Esophagus squamous epithelium (tissue), 5 donors: ENCODE results near the gene COL4A1. TPM values are rescaled to one million over a fixed set of nuclear protein-coding genes. Genes with fewer than 3 reads are reported as not detected.
"Not testable (repeated sequence)": the region's sequence is repeated elsewhere in the genome, so short reads cannot be mapped to it uniquely, and the experiment has no call there.

ENCODE experiments used
- DNase-seq: peaks from one replicate; lab custom pipeline; 2025; lab: John Stamatoyannopoulos, UW
- H3K27ac ChIP-seq, 4 donors: fragments of 200-600 bp; sonication (generic); one replicate each; pipeline ENCODE4 v1.5.1; 2016 to 2019; ENCODE audit warnings: mild to moderate bottlenecking in 1 of 4
- H3K27me3 ChIP-seq, 4 donors: fragments of 200-600 bp; sonication (generic); 1 replicate in 3 of 4; 2 replicates in 1 of 4; pipeline versions ENCODE4 v1.5.1 to v1.6.0; 2017 to 2021; ENCODE audit warnings: antibody characterized with exemption in 1 of 4
- H3K36me3 ChIP-seq, 3 donors: fragments of 200-600 bp; sonication (generic); one replicate each; pipeline ENCODE4 v1.5.1; 2016 to 2019
- H3K4me1 ChIP-seq, 3 donors: fragments of 200-600 bp; sonication (generic); one replicate each; pipeline ENCODE4 v1.5.1; 2017 to 2019
- H3K4me3 ChIP-seq, 4 donors: fragments of 200-600 bp; sonication (generic); 1 replicate in 3 of 4; 2 replicates in 1 of 4; pipeline ENCODE4 v1.5.1; 2016 to 2019; ENCODE audit warnings: mild to moderate bottlenecking in 2 of 4, moderate library complexity in 1 of 4
- H3K9me3 ChIP-seq, 3 donors: fragments of 200-600 bp; sonication (generic); one replicate each; pipeline ENCODE4 v1.5.1; 2016 to 2019
- CTCF ChIP-seq, 6 experiments: fragments of 450-650 bp in 4 of 6; fragments of 200-600 bp in 2 of 6; sonication (generic) in 2 of 6; IDR thresholded peaks; one replicate each; pipeline ENCODE4 v1.5.1; 2016 to 2019; ENCODE audit warnings: antibody characterized with exemption in 6 of 6, mild to moderate bottlenecking in 4 of 6, moderate library complexity in 4 of 6
- POLR2A ChIP-seq, 4 donors: fragments of 450-650 bp; IDR thresholded peaks; one replicate each; pipeline ENCODE4 v1.6.1; 2017; ENCODE audit warnings: antibody characterized with exemption in 4 of 4, mild to moderate bottlenecking in 4 of 4, moderate library complexity in 3 of 4
- WGBS, 2 donors: methylation state at CpG; one replicate each; pipeline ENCODE4 v1.1.5; 2018; 5-methylcytosine and 5-hydroxymethylcytosine counted together
- intact Hi-C: fragments of 100-400 bp; cut with DNase I; formaldehyde crosslinking; loops from one replicate; pipeline ENCODE4 v1.15.0; 2022
- total RNA-seq, 4 donors: library from RNA; depleted of rRNA; stranded (reverse); fragments of >200 nt; gene quantifications; one replicate each; pipeline ENCODE4 v1.1.0, GENCODE V29; 2016
- donor health status: DM: yes; HTN: yes; CAD: no.

The COL4A1 gene
- total RNA-seq, 4 donors from 2014 or later = 8.9 to 97.1 (median 40.2) TPM

- Histone ChIP-seq H3K4me3 (no peak overlapping the region), H3K27ac (peak overlapping the region in 2 of 4 donors; percentile 55 to 78), H3K36me3 (no peaks in the 10 kb centered on the region), H3K4me1 (peaks cover 0 to 76% (median 11%) of the 10 kb centered on the region in 3 donors), H3K27me3 (peaks cover 0 to under 1% (median 0%) of the 10 kb centered on the region in 4 donors), H3K9me3 (no peaks in the 10 kb centered on the region)
- TF ChIP-seq POLR2A (IDR thresholded peaks at IDR 0.05) (no peak), CTCF (IDR thresholded peaks at IDR 0.05) (no peak)
- intact Hi-C loops = no loop called here
- DNase-seq = no peak
- 60 to 76% methylated on average over 5 to 6 of the region's 7 CpGs for WGBS, 2 donors
Measured at GRCh38 chr13:110318920-110319319, 12.0 kb upstream of the COL4A1 start.

GRCh38 chr13:110317496-110318195, 10.7 kb upstream of the COL4A1 start:
- Histone ChIP-seq H3K4me3 (no peak overlapping the region), H3K9me3 (no peaks in the 10 kb centered on the region), H3K27ac (peak overlapping the region in 1 of 4 donors; percentile 16), H3K27me3 (peaks cover 0 to 4% (median 0%) of the 10 kb centered on the region in 4 donors), H3K4me1 (peaks cover 0 to 66% (median 6%) of the 10 kb centered on the region in 3 donors), H3K36me3 (no peaks in the 10 kb centered on the region)
- TF ChIP-seq POLR2A (IDR thresholded peaks at IDR 0.05) = no peak
- TF ChIP-seq CTCF (IDR thresholded peaks at IDR 0.05) = no peak
- intact Hi-C loops = no loop called here
- DNase-seq = no peak
- WGBS, 2 donors = 74 to 82% methylated on average over 12 to 13 of the region's 13 CpGs

DNA sequence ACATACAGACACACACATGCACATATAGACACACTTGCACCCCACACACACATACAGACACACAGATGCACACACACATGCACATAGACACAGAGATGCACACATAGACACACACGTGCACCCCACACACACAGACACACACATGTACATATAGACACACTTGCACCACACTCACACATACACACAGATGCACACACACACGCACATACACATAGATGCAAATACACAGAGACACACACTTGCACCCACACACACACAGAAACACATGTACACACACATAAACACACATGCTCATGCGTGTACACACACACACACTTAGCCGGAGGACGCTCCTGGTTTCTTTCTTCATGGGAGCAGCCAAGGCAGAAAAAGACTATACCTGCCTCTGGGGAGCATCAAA, 10.1 kb upstream of the COL4A1 start:
- no peak for DNase-seq
- Histone ChIP-seq H3K36me3 (no peaks in the 10 kb centered on the region), H3K4me1 (peaks cover 0 to 65% (median 6%) of the 10 kb centered on the region in 3 donors), H3K27ac (peak overlapping the region in 1 of 4 donors; percentile 16), H3K9me3 (no peaks in the 10 kb centered on the region), H3K4me3 (no peak overlapping the region), H3K27me3 (peaks cover 0 to 5% (median 0%) of the 10 kb centered on the region in 4 donors)
- TF ChIP-seq POLR2A (IDR thresholded peaks at IDR 0.05) = no peak
- no peak for TF ChIP-seq CTCF (IDR thresholded peaks at IDR 0.05)
- intact Hi-C loops = no loop called here
- 69 to 97% methylated on average over 3 to 4 of the region's 5 CpGs for WGBS, 2 donors

DNA sequence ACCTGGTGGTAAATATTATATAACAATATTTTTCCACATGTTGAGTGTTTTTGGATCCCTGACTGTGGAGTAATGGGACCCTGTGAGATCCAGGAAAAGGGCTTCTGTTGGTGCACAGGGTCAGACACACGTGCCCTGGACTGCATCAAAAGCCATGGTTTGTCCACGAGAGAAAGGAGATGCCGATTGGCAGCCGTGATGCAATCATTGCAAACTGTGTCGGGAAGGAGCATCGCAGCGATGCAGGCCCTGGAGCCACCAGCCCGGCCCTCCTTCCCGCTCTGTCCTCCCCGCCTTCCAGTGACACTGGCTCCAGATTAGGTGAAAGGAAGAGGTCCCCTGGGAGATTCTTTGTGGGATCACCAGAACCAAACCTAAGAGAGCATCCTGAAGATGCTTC, 9.2 kb upstream of the COL4A1 start:
- 74 to 94% methylated on average over 4 to 9 of the region's 10 CpGs for WGBS, 2 donors
- TF ChIP-seq CTCF (IDR thresholded peaks at IDR 0.05) (no peak), POLR2A (IDR thresholded peaks at IDR 0.05) (no peak)
- H3K27me3 ChIP-seq = peaks cover 0 to 14% (median 0%) of the 10 kb centered on the region in 4 donors
- no peaks in the 10 kb centered on the region for H3K36me3 ChIP-seq
- peak overlapping the region in 3 of 4 donors; percentile 29 to 53 (median 47) for H3K27ac ChIP-seq
- no peak for DNase-seq
- peaks cover 7 to 71% (median 13%) of the 10 kb centered on the region in 3 donors for H3K4me1 ChIP-seq
- H3K4me3 ChIP-seq = no peak overlapping the region
- intact Hi-C loops = no loop called here
- no peaks in the 10 kb centered on the region for H3K9me3 ChIP-seq

DNA sequence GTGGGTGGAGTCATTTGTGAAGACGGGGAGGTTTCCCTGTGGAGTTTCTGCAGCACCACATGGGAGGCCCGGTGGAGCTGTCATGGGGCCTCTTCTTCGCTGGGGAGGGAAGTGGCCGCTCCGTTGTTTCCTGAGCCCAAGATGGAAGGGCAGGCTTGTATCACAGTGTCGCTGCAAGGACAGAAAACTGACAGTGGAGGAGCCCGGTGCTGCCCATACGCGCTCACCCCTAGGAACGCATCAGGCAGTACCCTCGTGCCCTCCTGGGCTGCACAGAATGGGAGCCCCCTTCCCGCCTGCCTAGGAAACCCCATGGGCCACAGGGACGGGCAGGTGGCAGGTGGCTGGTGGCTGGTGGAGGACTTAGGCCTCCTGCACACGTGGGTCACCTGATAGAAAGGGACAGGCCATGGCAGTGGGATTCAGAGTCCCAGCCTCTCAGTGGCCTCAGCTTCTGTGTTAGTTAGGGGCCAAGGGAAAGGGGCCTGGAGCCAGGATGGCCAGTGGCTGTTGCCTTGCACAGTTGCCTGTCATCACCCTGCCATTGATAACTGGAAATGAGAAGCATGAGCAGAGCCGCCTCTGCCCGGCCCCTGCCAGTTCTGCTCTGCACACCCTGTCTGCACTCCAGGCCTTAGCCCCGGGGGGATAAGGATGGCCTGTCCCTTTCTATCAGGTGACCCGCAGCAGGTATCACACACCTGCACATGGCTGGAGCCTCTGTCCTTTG, 7.7 kb upstream of the COL4A1 start:
- H3K27ac ChIP-seq = peak overlapping the region in 3 of 4 donors; percentile 47 to 55 (median 53)
- intact Hi-C loops = no loop called here
- H3K9me3 ChIP-seq = no peaks in the 10 kb centered on the region
- H3K36me3 ChIP-seq = no peaks in the 10 kb centered on the region
- H3K4me1 ChIP-seq = peaks cover 7 to 74% (median 12%) of the 10 kb centered on the region in 3 donors
- H3K4me3 ChIP-seq = no peak overlapping the region
- TF ChIP-seq POLR2A (IDR thresholded peaks at IDR 0.05) (no peak), CTCF (IDR thresholded peaks at IDR 0.05) (no peak)
- H3K27me3 ChIP-seq = peaks cover 0 to 29% (median 0%) of the 10 kb centered on the region in 4 donors
- no peak for DNase-seq
- WGBS, 2 donors = 78 to 86% methylated on average over 5 to 6 of the region's 18 CpGs

DNA sequence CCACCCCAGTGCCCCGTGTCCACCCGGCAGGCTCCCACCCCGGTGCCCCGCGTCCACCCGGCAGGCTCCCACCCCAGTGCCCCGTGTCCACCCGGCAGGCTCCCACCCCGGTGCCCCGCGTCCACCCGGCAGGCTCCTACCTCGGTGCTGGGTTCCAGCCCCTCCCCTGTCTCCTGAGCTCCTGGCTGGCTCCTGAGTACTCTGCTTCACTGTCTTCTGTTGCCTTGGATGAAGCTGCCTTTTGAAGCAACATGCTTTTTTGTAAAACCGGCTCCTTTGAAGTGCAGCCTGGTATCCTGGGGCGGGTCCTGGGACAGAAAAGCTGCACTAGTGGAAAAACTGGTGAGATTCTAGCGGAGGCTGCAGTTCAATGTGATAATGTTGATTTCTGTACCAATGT, 6.8 kb upstream of the COL4A1 start:
- H3K9me3 ChIP-seq, DNase-seq, H3K36me3 ChIP-seq, intact Hi-C loops, H3K4me3 ChIP-seq: not testable (repeated sequence)
- Histone ChIP-seq H3K4me1 (peaks cover 7 to 75% (median 12%) of the 10 kb centered on the region in 3 donors), H3K27me3 (peaks cover 0 to 39% (median 0%) of the 10 kb centered on the region in 4 donors), H3K27ac (peak overlapping the region in 3 of 4 donors; percentile 47 to 55 (median 53))
- WGBS, 2 donors = 49 to 51% methylated on average over 2 to 3 of the region's 16 CpGs

DNA sequence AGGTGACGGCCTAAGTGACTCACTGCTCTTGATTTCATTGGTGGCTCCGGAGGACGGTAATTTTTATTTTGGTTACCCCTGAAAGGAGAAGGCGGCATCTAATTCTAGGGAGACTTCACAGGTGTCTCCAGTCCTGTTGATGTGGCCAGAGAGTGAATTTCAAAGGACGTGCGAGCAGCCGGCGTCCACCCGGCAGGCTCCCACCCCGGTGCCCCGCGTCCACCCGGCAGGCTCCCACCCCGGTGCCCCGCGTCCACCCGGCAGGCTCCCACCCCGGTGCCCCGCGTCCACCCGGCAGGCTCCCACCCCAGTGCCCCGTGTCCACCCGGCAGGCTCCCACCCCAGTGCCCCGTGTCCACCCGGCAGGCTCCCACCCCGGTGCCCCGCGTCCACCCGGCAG, 6.3 kb upstream of the COL4A1 start:
- WGBS, 2 donors = 72 to 83% methylated on average over 2 to 4 of the region's 29 CpGs
- H3K4me3 ChIP-seq = peak overlapping the region in 1 of 4 donors; percentile 38
- DNase-seq, H3K9me3 ChIP-seq, H3K36me3 ChIP-seq, intact Hi-C loops: not testable (repeated sequence)
- H3K4me1 ChIP-seq = peaks cover 7 to 79% (median 12%) of the 10 kb centered on the region in 3 donors
- peaks cover 0 to 44% (median 0%) of the 10 kb centered on the region in 4 donors for H3K27me3 ChIP-seq
- peak overlapping the region in 3 of 4 donors; percentile 72 to 95 (median 90) for H3K27ac ChIP-seq
